ENCODE data around the gene PRR16.

DNA sequence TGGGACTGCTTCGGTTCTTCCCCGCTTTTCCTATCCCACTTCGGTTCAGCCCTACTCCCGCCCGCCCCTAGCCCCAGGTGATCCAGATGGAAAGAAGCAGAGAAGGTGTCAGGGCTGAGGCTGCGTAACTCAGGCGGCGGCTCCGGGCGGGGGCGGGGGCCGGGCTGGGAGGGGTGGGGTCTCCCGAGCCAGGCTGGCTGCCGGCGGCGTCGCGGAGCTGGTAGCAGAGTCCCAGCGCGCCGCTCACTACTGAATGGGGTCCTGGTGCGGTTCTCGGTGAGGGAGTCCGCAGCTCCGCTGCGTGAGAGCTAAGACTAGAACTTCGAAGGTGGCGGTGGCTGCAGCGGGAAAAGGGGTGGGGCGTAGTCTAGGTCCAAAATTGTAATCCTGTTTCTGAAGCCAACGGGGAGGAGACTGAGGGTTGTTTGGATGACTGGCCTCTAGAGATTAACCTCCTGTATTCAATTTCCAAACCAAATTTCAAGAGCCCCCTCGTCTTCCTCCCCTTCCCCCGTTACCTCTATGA is 1.4 kb downstream of the PRR16 start:
- TF ChIP-seq, protein P1, sequence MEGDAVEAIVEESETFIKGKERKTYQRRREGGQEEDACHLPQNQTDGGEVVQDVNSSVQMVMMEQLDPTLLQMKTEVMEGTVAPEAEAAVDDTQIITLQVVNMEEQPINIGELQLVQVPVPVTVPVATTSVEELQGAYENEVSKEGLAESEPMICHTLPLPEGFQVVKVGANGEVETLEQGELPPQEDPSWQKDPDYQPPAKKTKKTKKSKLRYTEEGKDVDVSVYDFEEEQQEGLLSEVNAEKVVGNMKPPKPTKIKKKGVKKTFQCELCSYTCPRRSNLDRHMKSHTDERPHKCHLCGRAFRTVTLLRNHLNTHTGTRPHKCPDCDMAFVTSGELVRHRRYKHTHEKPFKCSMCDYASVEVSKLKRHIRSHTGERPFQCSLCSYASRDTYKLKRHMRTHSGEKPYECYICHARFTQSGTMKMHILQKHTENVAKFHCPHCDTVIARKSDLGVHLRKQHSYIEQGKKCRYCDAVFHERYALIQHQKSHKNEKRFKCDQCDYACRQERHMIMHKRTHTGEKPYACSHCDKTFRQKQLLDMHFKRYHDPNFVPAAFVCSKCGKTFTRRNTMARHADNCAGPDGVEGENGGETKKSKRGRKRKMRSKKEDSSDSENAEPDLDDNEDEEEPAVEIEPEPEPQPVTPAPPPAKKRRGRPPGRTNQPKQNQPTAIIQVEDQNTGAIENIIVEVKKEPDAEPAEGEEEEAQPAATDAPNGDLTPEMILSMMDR (IDR thresholded peaks at IDR 0.05), result no peak
- TF ChIP-seq POLR2A (IDR thresholded peaks at IDR 0.05), result no peak

All from lower leg skin (tissue), 3 donors.